Measurements from ENCODE around the gene ACD.

DNA sequence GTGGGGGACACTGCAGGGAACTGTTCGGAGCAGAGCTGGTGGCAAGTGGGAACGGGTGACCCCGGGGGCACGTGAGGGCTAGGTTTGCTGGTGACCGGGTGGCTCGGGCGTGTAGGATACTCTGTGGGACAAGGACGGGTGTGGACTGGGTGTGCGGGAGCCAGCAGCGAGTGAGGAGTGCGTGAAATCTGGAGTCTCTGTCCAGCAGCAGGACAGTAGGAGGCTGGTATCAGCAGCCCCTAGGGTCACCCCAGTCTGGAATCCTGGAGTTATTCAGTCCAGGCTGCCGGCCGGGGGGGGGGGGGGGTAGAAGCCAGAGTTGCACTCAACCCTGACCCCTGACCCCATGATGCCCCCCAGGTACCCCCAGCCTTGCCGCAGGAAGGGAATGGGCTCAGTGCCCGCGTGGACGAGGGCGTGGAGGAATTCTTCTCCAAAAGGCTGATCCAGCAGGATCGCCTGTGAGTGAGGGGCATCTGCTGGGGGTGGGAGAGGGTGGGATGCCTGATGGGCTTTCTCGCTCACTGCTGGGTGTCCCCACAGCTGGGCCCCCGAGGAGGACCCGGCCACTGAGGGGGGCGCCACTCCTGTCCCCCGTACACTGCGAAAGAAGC, 6.2 kb downstream of the ACD start:
- TF ChIP-seq, protein P1, sequence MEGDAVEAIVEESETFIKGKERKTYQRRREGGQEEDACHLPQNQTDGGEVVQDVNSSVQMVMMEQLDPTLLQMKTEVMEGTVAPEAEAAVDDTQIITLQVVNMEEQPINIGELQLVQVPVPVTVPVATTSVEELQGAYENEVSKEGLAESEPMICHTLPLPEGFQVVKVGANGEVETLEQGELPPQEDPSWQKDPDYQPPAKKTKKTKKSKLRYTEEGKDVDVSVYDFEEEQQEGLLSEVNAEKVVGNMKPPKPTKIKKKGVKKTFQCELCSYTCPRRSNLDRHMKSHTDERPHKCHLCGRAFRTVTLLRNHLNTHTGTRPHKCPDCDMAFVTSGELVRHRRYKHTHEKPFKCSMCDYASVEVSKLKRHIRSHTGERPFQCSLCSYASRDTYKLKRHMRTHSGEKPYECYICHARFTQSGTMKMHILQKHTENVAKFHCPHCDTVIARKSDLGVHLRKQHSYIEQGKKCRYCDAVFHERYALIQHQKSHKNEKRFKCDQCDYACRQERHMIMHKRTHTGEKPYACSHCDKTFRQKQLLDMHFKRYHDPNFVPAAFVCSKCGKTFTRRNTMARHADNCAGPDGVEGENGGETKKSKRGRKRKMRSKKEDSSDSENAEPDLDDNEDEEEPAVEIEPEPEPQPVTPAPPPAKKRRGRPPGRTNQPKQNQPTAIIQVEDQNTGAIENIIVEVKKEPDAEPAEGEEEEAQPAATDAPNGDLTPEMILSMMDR (conservative IDR thresholded peaks at IDR 0.05 in 1 of 2, IDR thresholded peaks at IDR 0.05 in 1 of 2; ENCODE audit: extremely low read depth in 1 of 2, insufficient read depth in 1 of 2, low read depth in 1 of 2, low read length in 2 of 2), result no peak
- TF ChIP-seq EZH2 (IDR thresholded peaks at IDR 0.05; ENCODE audit: borderline replicate concordance, low read length), result no peak

Measured in mammary epithelial cell (primary cell).